VCaP (cell line): ENCODE measurements around the gene PLCL1.

Experiments used
- H3K27ac ChIP-seq: fragments of 450-650 bp; 2 replicates; pipeline ENCODE4 v1.5.1; 2017
- TF ChIP-seq, protein P1 (sequence below): fragments of 450-650 bp; conservative IDR thresholded peaks from 2 replicates; pipeline ENCODE4 v1.5.1; 2017; ENCODE audit warnings: mild to moderate bottlenecking, moderate library complexity

PLCL1 gene

DNA sequence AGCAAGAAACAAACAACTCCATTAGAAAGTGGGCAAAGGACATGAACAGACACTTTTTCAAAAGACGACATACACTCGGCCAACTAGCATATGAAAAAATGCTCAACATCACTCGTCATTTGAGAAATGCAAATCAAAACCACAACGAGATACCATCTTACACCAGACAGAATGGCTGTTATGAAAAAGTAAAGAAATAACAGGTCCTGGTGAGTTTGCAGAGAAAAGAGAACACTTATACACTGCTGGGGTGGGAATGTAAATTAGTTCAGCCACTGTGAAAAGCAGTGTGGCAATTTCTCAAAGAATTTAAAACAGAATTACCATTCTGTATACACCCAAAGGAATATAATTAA is 130.5 kb downstream of the PLCL1 start:
- TF ChIP-seq, protein P1, sequence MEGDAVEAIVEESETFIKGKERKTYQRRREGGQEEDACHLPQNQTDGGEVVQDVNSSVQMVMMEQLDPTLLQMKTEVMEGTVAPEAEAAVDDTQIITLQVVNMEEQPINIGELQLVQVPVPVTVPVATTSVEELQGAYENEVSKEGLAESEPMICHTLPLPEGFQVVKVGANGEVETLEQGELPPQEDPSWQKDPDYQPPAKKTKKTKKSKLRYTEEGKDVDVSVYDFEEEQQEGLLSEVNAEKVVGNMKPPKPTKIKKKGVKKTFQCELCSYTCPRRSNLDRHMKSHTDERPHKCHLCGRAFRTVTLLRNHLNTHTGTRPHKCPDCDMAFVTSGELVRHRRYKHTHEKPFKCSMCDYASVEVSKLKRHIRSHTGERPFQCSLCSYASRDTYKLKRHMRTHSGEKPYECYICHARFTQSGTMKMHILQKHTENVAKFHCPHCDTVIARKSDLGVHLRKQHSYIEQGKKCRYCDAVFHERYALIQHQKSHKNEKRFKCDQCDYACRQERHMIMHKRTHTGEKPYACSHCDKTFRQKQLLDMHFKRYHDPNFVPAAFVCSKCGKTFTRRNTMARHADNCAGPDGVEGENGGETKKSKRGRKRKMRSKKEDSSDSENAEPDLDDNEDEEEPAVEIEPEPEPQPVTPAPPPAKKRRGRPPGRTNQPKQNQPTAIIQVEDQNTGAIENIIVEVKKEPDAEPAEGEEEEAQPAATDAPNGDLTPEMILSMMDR: no peak
- no peak overlapping the region for H3K27ac ChIP-seq

- TF ChIP-seq, protein P1: no peak
- H3K27ac ChIP-seq: no peak overlapping the region
Observed at GRCh38 chr2:197937814-197938213, 133.4 kb downstream of the PLCL1 start.

DNA sequence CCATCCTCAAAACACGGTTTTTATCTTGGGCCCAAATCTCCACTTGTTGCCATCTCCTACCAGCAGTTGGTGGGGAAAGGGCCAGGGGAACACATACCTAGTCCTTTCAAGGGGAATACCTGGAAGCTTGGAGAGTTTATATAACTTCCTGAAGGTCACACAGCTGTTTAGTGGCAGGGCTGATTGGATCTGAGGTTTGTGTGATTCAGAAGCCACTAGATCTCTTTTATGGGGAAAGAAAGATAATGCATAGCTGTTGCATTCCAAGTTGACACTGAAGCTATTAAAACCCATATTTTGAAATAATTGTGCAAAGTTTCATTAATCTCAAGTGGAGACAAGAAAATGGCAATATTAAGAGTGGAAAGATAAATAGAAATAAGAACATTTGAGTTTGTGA is 134.2 kb downstream of the PLCL1 start:
- TF ChIP-seq, protein P1: no peak
- no peak overlapping the region for H3K27ac ChIP-seq

DNA sequence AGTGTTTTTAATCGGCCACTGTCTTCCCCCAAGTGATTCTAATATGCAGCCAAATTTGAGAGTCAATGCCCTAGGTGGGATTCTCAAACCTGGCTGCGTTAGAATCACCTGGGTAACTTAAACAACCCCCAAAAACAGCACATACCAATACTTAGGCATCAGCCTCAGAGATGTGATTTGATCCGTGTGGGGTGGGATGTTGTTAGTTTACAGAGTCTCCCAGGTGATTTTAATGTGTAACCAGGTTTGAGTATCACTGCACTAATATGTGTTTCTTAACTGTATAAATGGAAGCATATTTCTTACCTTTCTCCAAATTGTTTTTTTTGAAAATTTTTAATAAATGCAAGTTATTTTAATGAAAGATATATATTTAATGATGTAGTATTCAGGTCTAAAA is 135.4 kb downstream of the PLCL1 start:
- H3K27ac ChIP-seq: no peak overlapping the region
- TF ChIP-seq, protein P1: no peak

GRCh38 chr2:197940382-197940781 is 136.0 kb downstream of the PLCL1 start:
- TF ChIP-seq, protein P1: no peak
- no peak overlapping the region for H3K27ac ChIP-seq

- TF ChIP-seq, protein P1: no peak
- no peak overlapping the region for H3K27ac ChIP-seq
Observed at GRCh38 chr2:197941715-197942114, 137.3 kb downstream of the PLCL1 start.

DNA sequence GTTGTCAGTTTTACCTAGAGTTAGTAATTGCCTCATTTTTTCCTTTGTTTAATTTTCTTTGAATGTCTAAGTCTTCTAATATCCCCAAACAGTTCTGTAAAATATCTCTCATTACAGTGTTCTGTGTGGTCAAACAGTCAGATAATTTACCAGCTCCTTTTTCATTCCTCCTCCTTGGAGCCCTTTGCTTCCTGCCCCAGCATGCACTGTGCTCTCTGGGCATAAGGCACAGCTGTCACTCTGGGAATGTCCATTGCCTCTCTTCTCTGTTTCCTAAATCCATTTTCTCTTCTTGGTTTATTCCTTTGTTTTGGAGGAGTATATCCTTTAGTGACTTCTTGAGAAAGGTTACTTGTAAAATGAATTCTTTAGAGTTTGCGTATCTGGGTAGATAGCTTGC is 139.3 kb downstream of the PLCL1 start:
- H3K27ac ChIP-seq: no peak overlapping the region
- TF ChIP-seq, protein P1: no peak
